ENCODE measurements around the gene IFIT2. TPM values are rescaled to one million over a fixed set of nuclear protein-coding genes. Genes with fewer than 3 reads are reported as not detected.
A peak's percentile ranks its signal among the peaks of the same experiment; 100 is the strongest.
"Not testable (repeated sequence)": the region's sequence is repeated elsewhere in the genome, so short reads cannot be mapped to it uniquely, and the experiment has no call there.

Gene IFIT2
- total and polyA plus RNA-seq, 7 experiments from 2014 or later = 4.4 to 16.4 (median 8.4) TPM

GRCh38 chr10:89283025-89283935 is 18.6 kb upstream of the IFIT2 start:
- no peak for DNase-seq
- H3K4me3 Mint-ChIP-seq = no peak overlapping the region
- Histone ChIP-seq H3K27me3 (ENCODE audit: control insufficient read depth in 2 of 2, insufficient read depth in 2 of 2, low read length in 2 of 2) (no peaks in the 10 kb centered on the region), H3K4me1 (ENCODE audit: control insufficient read depth in 2 of 2, insufficient read depth in 2 of 2, low read length in 2 of 2) (no peaks in the 10 kb centered on the region), H3K27ac (ENCODE audit: low read depth, low read length) (no peak overlapping the region), H3K36me3 (ENCODE audit: control insufficient read depth in 2 of 3, insufficient read depth in 3 of 3, low read length in 3 of 3) (no peaks in the 10 kb centered on the region), H3K4me3 (ENCODE audit: low read length) (no peak overlapping the region), H3K9me3 (ENCODE audit: control insufficient read depth in 2 of 3, low read length in 3 of 3) (no peaks in the 10 kb centered on the region)
- H3K27me3 Mint-ChIP-seq = peaks cover 0 to 35% (median 0%) of the 10 kb centered on the region in 5 donors
- intact Hi-C loops (cut with micrococcal nuclease) = no loop called here
- no peaks in the 10 kb centered on the region for H3K9me3 Mint-ChIP-seq
- no peak overlapping the region for H3K27ac Mint-ChIP-seq
- ATAC-seq = no peak
- H3K36me3 Mint-ChIP-seq = no peaks in the 10 kb centered on the region
- H3K4me1 Mint-ChIP-seq = peaks cover 0 to 10% (median 0%) of the 10 kb centered on the region in 7 donors
- ChIA-PET POLR2A (no interaction called here), CTCF (no interaction called here)

- Histone ChIP-seq H3K36me3 (ENCODE audit: control insufficient read depth in 2 of 3, insufficient read depth in 3 of 3, low read length in 3 of 3) (no peaks in the 10 kb centered on the region), H3K27ac (ENCODE audit: low read depth, low read length) (no peak overlapping the region), H3K27me3 (ENCODE audit: control insufficient read depth in 2 of 2, insufficient read depth in 2 of 2, low read length in 2 of 2) (no peaks in the 10 kb centered on the region), H3K4me3 (ENCODE audit: low read length) (no peak overlapping the region), H3K4me1 (ENCODE audit: control insufficient read depth in 2 of 2, insufficient read depth in 2 of 2, low read length in 2 of 2) (no peaks in the 10 kb centered on the region), H3K9me3 (ENCODE audit: control insufficient read depth in 2 of 3, low read length in 3 of 3) (no peaks in the 10 kb centered on the region)
- no peaks in the 10 kb centered on the region for H3K36me3 Mint-ChIP-seq
- ChIA-PET CTCF (no interaction called here), POLR2A (no interaction called here)
- H3K27me3 Mint-ChIP-seq = peaks cover 0 to 34% (median 0%) of the 10 kb centered on the region in 5 donors
- no peak overlapping the region for H3K27ac Mint-ChIP-seq
- H3K4me3 Mint-ChIP-seq = no peak overlapping the region
- ATAC-seq (no peak), DNase-seq (no peak)
- intact Hi-C loops (cut with micrococcal nuclease) = no loop called here
- no peaks in the 10 kb centered on the region for H3K9me3 Mint-ChIP-seq
- peaks cover 0 to 9% (median 0%) of the 10 kb centered on the region in 7 donors for H3K4me1 Mint-ChIP-seq
These were observed 17.8 kb upstream of the IFIT2 start for GRCh38 chr10:89283936-89284475.

- peaks cover 0 to 34% (median 0%) of the 10 kb centered on the region in 5 donors for H3K27me3 Mint-ChIP-seq
- H3K4me3 Mint-ChIP-seq; H3K4me1 Mint-ChIP-seq; H3K4me1 ChIP-seq (ENCODE audit: control insufficient read depth in 2 of 2, insufficient read depth in 2 of 2, low read length in 2 of 2); H3K36me3 ChIP-seq (ENCODE audit: control insufficient read depth in 2 of 3, insufficient read depth in 3 of 3, low read length in 3 of 3); H3K4me3 ChIP-seq (ENCODE audit: low read length); H3K27ac ChIP-seq (ENCODE audit: low read depth, low read length); H3K27me3 ChIP-seq (ENCODE audit: control insufficient read depth in 2 of 2, insufficient read depth in 2 of 2, low read length in 2 of 2); CTCF ChIA-PET; H3K9me3 ChIP-seq (ENCODE audit: control insufficient read depth in 2 of 3, low read length in 3 of 3); H3K9me3 Mint-ChIP-seq; intact Hi-C loops (cut with micrococcal nuclease); ATAC-seq; H3K36me3 Mint-ChIP-seq; H3K27ac Mint-ChIP-seq; POLR2A ChIA-PET; DNase-seq: not testable (repeated sequence)
These were observed 17.1 kb upstream of the IFIT2 start for GRCh38 chr10:89284711-89285110.

- H3K4me1 Mint-ChIP-seq; H3K36me3 ChIP-seq (ENCODE audit: control insufficient read depth in 2 of 3, insufficient read depth in 3 of 3, low read length in 3 of 3); H3K27me3 ChIP-seq (ENCODE audit: control insufficient read depth in 2 of 2, insufficient read depth in 2 of 2, low read length in 2 of 2); H3K4me3 ChIP-seq (ENCODE audit: low read length); H3K36me3 Mint-ChIP-seq; H3K27ac Mint-ChIP-seq; DNase-seq; ATAC-seq; H3K27ac ChIP-seq (ENCODE audit: low read depth, low read length); intact Hi-C loops (cut with micrococcal nuclease); H3K9me3 Mint-ChIP-seq; CTCF ChIA-PET; H3K4me3 Mint-ChIP-seq; POLR2A ChIA-PET; H3K4me1 ChIP-seq (ENCODE audit: control insufficient read depth in 2 of 2, insufficient read depth in 2 of 2, low read length in 2 of 2); H3K9me3 ChIP-seq (ENCODE audit: control insufficient read depth in 2 of 3, low read length in 3 of 3): not testable (repeated sequence)
- peaks cover 0 to 34% (median 0%) of the 10 kb centered on the region in 5 donors for H3K27me3 Mint-ChIP-seq
These were observed 16.5 kb upstream of the IFIT2 start for GRCh38 chr10:89285303-89285702.

- DNase-seq (no peak), ATAC-seq (no peak)
- Histone ChIP-seq H3K27me3 (ENCODE audit: control insufficient read depth in 2 of 2, insufficient read depth in 2 of 2, low read length in 2 of 2) (no peaks in the 10 kb centered on the region), H3K4me3 (ENCODE audit: low read length) (no peak overlapping the region), H3K4me1 (ENCODE audit: control insufficient read depth in 2 of 2, insufficient read depth in 2 of 2, low read length in 2 of 2) (peaks cover 0 to 8% of the 10 kb centered on the region in 2 donors), H3K9me3 (ENCODE audit: control insufficient read depth in 2 of 3, low read length in 3 of 3) (no peaks in the 10 kb centered on the region), H3K36me3 (ENCODE audit: control insufficient read depth in 2 of 3, insufficient read depth in 3 of 3, low read length in 3 of 3) (no peaks in the 10 kb centered on the region), H3K27ac (ENCODE audit: low read depth, low read length) (no peak overlapping the region)
- POLR2A ChIA-PET = interaction anchor here (0.6 to 1.4 kb wide), 4 partner anchors 9 to 117 kb away, joined by 3 read pairs; partner anchors contain the start of gene LIPA
- H3K36me3 Mint-ChIP-seq = peaks cover 0 to 18% (median 0%) of the 10 kb centered on the region in 5 donors
- CTCF ChIA-PET = interaction anchor here (1.5 to 2.5 kb wide), 2 partner anchors 75 to 94 kb away, joined by 3 to 11 read pairs; no protein-coding TSS in a partner anchor
- peak overlapping the region in 5 of 9 donors; percentile 34 to 68 (median 57) for H3K27ac Mint-ChIP-seq
- H3K4me3 Mint-ChIP-seq = no peak overlapping the region
- intact Hi-C loops (cut with micrococcal nuclease) = loop anchor here in 1 of 2 donors (10.0 kb wide), 1 partner anchor 270 kb away; no protein-coding TSS in a partner anchor
- H3K27me3 Mint-ChIP-seq = peaks cover 0 to 25% (median 0%) of the 10 kb centered on the region in 5 donors
- peaks cover 0 to 13% (median 6%) of the 10 kb centered on the region in 11 donors for H3K9me3 Mint-ChIP-seq
- peaks cover 10 to 32% (median 20%) of the 10 kb centered on the region in 7 donors for H3K4me1 Mint-ChIP-seq
These were observed 7.1 kb upstream of the IFIT2 start for GRCh38 chr10:89294721-89295239.

GRCh38 chr10:89295597-89295996 is 6.2 kb upstream of the IFIT2 start:
- CTCF ChIA-PET = interaction anchor here (2.5 kb wide), 1 partner anchor 74 kb away, joined by 11 read pairs; no protein-coding TSS in a partner anchor

More at GRCh38 chr10:89295597-89295996, 6.2 kb upstream of the IFIT2 start:
- no peak overlapping the region for H3K4me3 ChIP-seq (ENCODE audit: low read length)
- DNase-seq (no peak), ATAC-seq (no peak)
- H3K9me3 Mint-ChIP-seq = peaks cover 0 to 13% (median 6%) of the 10 kb centered on the region in 11 donors
- H3K4me1 Mint-ChIP-seq = peaks cover 11 to 40% (median 23%) of the 10 kb centered on the region in 7 donors
- no peak overlapping the region for H3K27ac ChIP-seq (ENCODE audit: low read depth, low read length)
- no peaks in the 10 kb centered on the region for H3K27me3 ChIP-seq (ENCODE audit: control insufficient read depth in 2 of 2, insufficient read depth in 2 of 2, low read length in 2 of 2)
- H3K9me3 ChIP-seq (ENCODE audit: control insufficient read depth in 2 of 3, low read length in 3 of 3) = no peaks in the 10 kb centered on the region
- peaks cover 0 to 8% of the 10 kb centered on the region in 2 donors for H3K4me1 ChIP-seq (ENCODE audit: control insufficient read depth in 2 of 2, insufficient read depth in 2 of 2, low read length in 2 of 2)
- peaks cover 0 to 21% (median 0%) of the 10 kb centered on the region in 5 donors for H3K36me3 Mint-ChIP-seq
- peaks cover 0 to 25% (median 0%) of the 10 kb centered on the region in 5 donors for H3K27me3 Mint-ChIP-seq
- H3K4me3 Mint-ChIP-seq = peak overlapping the region in 1 of 10 donors; percentile 2
- peak overlapping the region in 1 of 9 donors; percentile 67 for H3K27ac Mint-ChIP-seq
- intact Hi-C loops (cut with micrococcal nuclease) = loop anchor here in 1 of 2 donors (10.0 kb wide), 1 partner anchor 269 kb away; no protein-coding TSS in a partner anchor
- H3K36me3 ChIP-seq (ENCODE audit: control insufficient read depth in 2 of 3, insufficient read depth in 3 of 3, low read length in 3 of 3) = no peaks in the 10 kb centered on the region
- POLR2A ChIA-PET = interaction anchor here (1.0 to 1.4 kb wide), 2 partner anchors 8 to 116 kb away, joined by 3 read pairs; no protein-coding TSS in a partner anchor
